Measurements from ENCODE around the gene TMEM184C.

TMEM184C gene

DNA sequence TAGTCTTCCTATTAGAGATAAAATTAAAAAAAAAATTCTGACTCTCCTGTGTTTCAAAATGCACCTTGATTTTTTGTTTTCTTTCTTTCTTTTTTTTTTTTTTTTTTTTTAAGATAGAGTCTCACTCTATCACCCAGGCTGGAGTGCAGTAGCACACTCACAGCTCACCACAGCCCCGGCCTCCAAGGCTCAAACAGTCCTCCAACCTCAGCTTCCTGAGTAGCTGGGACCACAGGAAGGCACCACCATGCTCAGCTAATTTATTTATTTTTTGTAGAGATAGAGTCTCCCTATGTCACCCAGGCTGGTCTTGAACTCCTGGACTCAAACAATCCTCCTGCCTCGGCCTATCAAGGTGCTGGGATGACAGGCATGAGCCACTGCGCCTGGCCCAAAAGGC lies 41.1 kb upstream of the TMEM184C start:
- Histone ChIP-seq H3K9ac (ENCODE audit: low read length) (no peak overlapping the region), H3K79me2 (ENCODE audit: insufficient read depth, low read length) (no peaks in the 10 kb centered on the region), H3K36me3 (ENCODE audit: insufficient read depth, low read length) (no peaks in the 10 kb centered on the region), H3K27me3 (ENCODE audit: insufficient read depth, low read length) (no peaks in the 10 kb centered on the region), H2AFZ (ENCODE audit: low read length) (no peak overlapping the region), H3K4me3 (ENCODE audit: low read depth, low read length, poor library complexity, severe bottlenecking) (no peak overlapping the region), H3F3A (ENCODE audit: insufficient read depth, low read length) (no peaks in the 10 kb centered on the region), H3K9me3 (ENCODE audit: low read length) (no peaks in the 10 kb centered on the region), H3K27ac (ENCODE audit: low read depth, low read length, poor library complexity, severe bottlenecking) (no peak overlapping the region), H3K4me2 (ENCODE audit: low read length) (no peak overlapping the region), H4K20me1 (ENCODE audit: insufficient read depth, low read length) (no peaks in the 10 kb centered on the region), H3K4me1 (ENCODE audit: insufficient read depth, low read length, severe bottlenecking) (no peaks in the 10 kb centered on the region), H3K9me2 (ENCODE audit: low read depth, low read length) (no peaks in the 10 kb centered on the region)
- TF ChIP-seq, protein P1, sequence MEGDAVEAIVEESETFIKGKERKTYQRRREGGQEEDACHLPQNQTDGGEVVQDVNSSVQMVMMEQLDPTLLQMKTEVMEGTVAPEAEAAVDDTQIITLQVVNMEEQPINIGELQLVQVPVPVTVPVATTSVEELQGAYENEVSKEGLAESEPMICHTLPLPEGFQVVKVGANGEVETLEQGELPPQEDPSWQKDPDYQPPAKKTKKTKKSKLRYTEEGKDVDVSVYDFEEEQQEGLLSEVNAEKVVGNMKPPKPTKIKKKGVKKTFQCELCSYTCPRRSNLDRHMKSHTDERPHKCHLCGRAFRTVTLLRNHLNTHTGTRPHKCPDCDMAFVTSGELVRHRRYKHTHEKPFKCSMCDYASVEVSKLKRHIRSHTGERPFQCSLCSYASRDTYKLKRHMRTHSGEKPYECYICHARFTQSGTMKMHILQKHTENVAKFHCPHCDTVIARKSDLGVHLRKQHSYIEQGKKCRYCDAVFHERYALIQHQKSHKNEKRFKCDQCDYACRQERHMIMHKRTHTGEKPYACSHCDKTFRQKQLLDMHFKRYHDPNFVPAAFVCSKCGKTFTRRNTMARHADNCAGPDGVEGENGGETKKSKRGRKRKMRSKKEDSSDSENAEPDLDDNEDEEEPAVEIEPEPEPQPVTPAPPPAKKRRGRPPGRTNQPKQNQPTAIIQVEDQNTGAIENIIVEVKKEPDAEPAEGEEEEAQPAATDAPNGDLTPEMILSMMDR (IDR thresholded peaks at IDR 0.05; ENCODE audit: low read length), result no peak
- TF ChIP-seq EZH2 (IDR thresholded peaks at IDR 0.05; ENCODE audit: borderline replicate concordance, low read length), result no peak

DNA sequence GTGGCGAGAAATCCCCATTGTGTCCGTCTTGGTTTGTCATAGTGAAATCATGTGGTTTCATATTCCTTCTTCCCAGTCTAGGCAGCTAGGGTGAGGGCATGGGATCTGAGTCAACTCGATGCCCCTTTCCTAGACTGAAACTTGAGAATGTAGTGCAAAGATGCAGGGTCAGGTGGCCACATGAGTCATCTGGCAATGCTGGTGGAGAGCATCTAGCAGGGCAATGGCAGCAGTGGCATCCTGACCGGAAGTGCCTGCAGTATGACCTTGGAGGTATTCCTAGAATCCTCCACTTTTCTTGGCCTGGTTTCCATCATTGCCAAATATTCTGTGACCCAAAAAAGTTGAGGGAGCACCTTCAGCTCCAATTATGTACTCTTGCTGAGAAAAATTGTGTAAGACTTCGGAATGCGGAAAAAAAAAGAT lies 39.1 kb upstream of the TMEM184C start:
- Histone ChIP-seq H3K4me2 (ENCODE audit: low read length) (no peak overlapping the region), H4K20me1 (ENCODE audit: insufficient read depth, low read length) (no peaks in the 10 kb centered on the region), H3K9me3 (ENCODE audit: low read length) (no peaks in the 10 kb centered on the region), H3K4me1 (ENCODE audit: insufficient read depth, low read length, severe bottlenecking) (no peaks in the 10 kb centered on the region), H3K27me3 (ENCODE audit: insufficient read depth, low read length) (no peaks in the 10 kb centered on the region), H3K27ac (ENCODE audit: low read depth, low read length, poor library complexity, severe bottlenecking) (no peak overlapping the region), H3K36me3 (ENCODE audit: insufficient read depth, low read length) (no peaks in the 10 kb centered on the region), H3K9me2 (ENCODE audit: low read depth, low read length) (no peaks in the 10 kb centered on the region), H3K79me2 (ENCODE audit: insufficient read depth, low read length) (no peaks in the 10 kb centered on the region), H3K4me3 (ENCODE audit: low read depth, low read length, poor library complexity, severe bottlenecking) (no peak overlapping the region), H3K9ac (ENCODE audit: low read length) (no peak overlapping the region), H3F3A (ENCODE audit: insufficient read depth, low read length) (no peaks in the 10 kb centered on the region), H2AFZ (ENCODE audit: low read length) (no peak overlapping the region)
- TF ChIP-seq, protein P1 (IDR thresholded peaks at IDR 0.05; ENCODE audit: low read length), result no peak
- TF ChIP-seq EZH2 (IDR thresholded peaks at IDR 0.05; ENCODE audit: borderline replicate concordance, low read length), result no peak

DNA sequence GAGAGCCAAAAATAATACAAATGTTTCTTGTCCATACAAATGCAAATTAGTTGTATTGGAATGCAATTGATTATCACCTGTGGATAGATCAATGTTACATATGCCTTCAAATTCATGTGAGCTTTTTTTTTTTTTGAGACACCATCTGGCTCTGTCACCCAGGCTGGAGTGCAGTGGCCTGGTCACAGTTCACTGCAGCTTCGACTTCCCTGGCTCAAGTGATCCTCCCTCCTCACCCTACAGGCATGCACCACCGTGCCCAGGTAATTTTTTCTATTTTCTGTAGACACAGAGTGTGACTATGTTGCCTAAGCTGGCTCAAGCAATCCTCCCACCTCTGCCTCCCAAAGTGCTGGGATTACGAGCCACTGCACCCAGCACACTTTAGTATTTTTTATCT lies 38.6 kb upstream of the TMEM184C start:
- Histone ChIP-seq H3K9ac (ENCODE audit: low read length) (no peak overlapping the region), H3K79me2 (ENCODE audit: insufficient read depth, low read length) (no peaks in the 10 kb centered on the region), H2AFZ (ENCODE audit: low read length) (no peak overlapping the region), H3K4me2 (ENCODE audit: low read length) (no peak overlapping the region), H3K27ac (ENCODE audit: low read depth, low read length, poor library complexity, severe bottlenecking) (no peak overlapping the region), H3K27me3 (ENCODE audit: insufficient read depth, low read length) (no peaks in the 10 kb centered on the region), H4K20me1 (ENCODE audit: insufficient read depth, low read length) (no peaks in the 10 kb centered on the region), H3K9me3 (ENCODE audit: low read length) (no peaks in the 10 kb centered on the region), H3K9me2 (ENCODE audit: low read depth, low read length) (no peaks in the 10 kb centered on the region), H3F3A (ENCODE audit: insufficient read depth, low read length) (no peaks in the 10 kb centered on the region), H3K4me3 (ENCODE audit: low read depth, low read length, poor library complexity, severe bottlenecking) (no peak overlapping the region), H3K36me3 (ENCODE audit: insufficient read depth, low read length) (no peaks in the 10 kb centered on the region), H3K4me1 (ENCODE audit: insufficient read depth, low read length, severe bottlenecking) (no peaks in the 10 kb centered on the region)
- TF ChIP-seq, protein P1 (IDR thresholded peaks at IDR 0.05; ENCODE audit: low read length), result no peak
- no peak for TF ChIP-seq EZH2 (IDR thresholded peaks at IDR 0.05; ENCODE audit: borderline replicate concordance, low read length)

All from OCI-LY1 (cell line).